ENCODE measurements around the gene ZNF701. TPM values are rescaled to one million over a fixed set of nuclear protein-coding genes. Genes with fewer than 3 reads are reported as not detected.

ZNF701 gene
- polyA plus RNA-seq, 12 donors, result 7.7 to 15.9 (median 9.4) TPM; not detected in 1

DNA sequence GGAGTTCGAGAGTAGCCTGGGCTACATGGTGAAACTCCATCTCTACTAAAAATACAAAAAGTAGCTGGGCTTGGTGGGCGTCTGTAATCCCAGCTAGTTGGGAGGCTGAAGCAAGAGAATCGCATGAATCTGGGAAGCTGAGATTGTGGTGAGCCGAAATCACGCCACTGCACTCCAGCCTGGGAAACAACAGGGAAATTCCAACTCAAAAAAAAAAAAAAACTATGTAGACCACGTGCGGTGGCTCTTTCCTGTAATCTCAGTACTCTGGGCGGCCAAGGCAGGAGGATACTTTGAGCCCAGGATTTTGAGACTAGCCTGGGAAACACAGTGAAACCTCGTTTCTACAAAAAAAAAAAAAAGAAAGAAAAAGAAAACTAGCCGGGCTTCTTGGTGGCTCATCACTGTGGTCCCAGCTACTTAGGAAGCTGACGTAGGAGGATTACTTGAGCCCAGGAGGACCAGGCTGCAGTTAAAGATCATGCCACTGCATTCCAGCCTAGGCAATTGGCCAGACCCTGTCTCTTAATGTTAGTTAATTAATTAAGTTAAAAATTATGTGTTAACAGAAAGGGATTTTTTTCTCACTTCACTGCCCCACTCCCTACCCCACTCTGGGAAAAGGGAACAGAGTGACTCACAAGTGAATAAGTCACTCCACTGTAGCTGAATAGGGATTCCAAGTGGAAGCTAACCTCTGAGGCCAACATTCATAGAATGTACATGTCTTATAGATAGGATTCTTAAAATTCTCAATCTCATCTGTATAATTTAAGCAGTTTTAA, 65.9 kb downstream of the ZNF701 start:
- DNase-seq, result no peak

Other genes with a start within 250 kb of the ZNF701 start
- gene ZNF610, start 234.0 kb upstream of the ZNF701 start, polyA plus RNA-seq (ENCODE audit: insufficient read length in 12 of 12), result 1 to 10 TPM in 10 of 12 donors, not detected in 2; 3.9 to 8.8 (median 5.3) TPM
- gene ZNF880, start 200.4 kb upstream of the ZNF701 start, polyA plus RNA-seq (ENCODE audit: insufficient read length in 12 of 12), result 10 to 100 TPM in 10 of 12 donors, 1 to 10 TPM in 1, not detected in 1; 9.0 to 20.2 (median 15.7) TPM
- gene ZNF528, start 172.4 kb upstream of the ZNF701 start, polyA plus RNA-seq (ENCODE audit: insufficient read length in 12 of 12), result 10 to 100 TPM in 11 of 12 donors, not detected in 1; 14.7 to 38.1 (median 22.6) TPM
- gene ZNF534, start 141.1 kb upstream of the ZNF701 start, polyA plus RNA-seq (ENCODE audit: insufficient read length in 12 of 12), result 1 to 10 TPM in 2 of 12 donors, under 1 TPM in 8, not detected in 2; 0.47 to 1.9 (median 0.76) TPM
- gene ZNF578, start 116.7 kb upstream of the ZNF701 start, polyA plus RNA-seq (ENCODE audit: insufficient read length in 12 of 12), result 1 to 10 TPM in 10 of 12 donors, not detected in 2; 2.3 to 5.4 (median 3.1) TPM
- 10 to 100 TPM in 4 of 12 donors, 1 to 10 TPM in 7, not detected in 1; 5.4 to 34.3 (median 8.7) TPM for gene ZNF808, start 42.6 kb upstream of the ZNF701 start, polyA plus RNA-seq (ENCODE audit: insufficient read length in 12 of 12)
- 100 to 1,000 TPM in 1 of 12 donors, 10 to 100 TPM in 10, not detected in 1; 26.8 to 107 (median 43.4) TPM for gene ZNF83, start 68.1 kb downstream of the ZNF701 start, polyA plus RNA-seq (ENCODE audit: insufficient read length in 12 of 12)
- 10 to 100 TPM in 5 of 12 donors, 1 to 10 TPM in 6, not detected in 1; 6.1 to 26.3 (median 9.6) TPM for gene ZNF611, start 164.8 kb downstream of the ZNF701 start, polyA plus RNA-seq (ENCODE audit: insufficient read length in 12 of 12)
- 10 to 100 TPM in 1 of 12 donors, 1 to 10 TPM in 9, not detected in 2; 2.2 to 13.1 (median 2.8) TPM for gene ZNF600, start 216.5 kb downstream of the ZNF701 start, polyA plus RNA-seq (ENCODE audit: insufficient read length in 12 of 12)

Data from muscle of arm (tissue), 12 donors.